ENCODE results near the gene GAS7. TPM values are rescaled to one million over a fixed set of nuclear protein-coding genes. Genes with fewer than 3 reads are reported as not detected.
A peak's percentile ranks its signal among the peaks of the same experiment; 100 is the strongest.

Gene GAS7
- total RNA-seq, 1 donor from 2014 or later, result 19.5 TPM

DNA sequence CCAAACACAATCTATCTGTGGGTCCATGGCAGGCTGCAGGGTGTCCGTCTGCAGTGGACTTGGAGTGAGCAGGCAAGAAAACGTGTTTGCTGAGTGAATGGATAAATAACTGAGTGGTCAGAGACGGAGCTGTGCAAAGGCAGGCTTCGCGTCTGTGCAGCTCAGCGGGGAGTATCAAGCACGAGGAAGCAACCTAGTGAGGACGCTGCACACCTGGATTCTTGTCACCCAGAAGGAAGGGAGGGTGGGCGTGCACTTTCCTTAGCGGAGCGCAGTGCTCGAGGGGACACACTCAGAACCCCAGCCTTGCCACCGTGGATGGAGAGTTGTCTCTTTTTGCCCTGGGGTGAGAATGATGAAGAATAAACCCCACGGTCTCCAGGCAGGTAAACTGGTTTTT is 291.8 kb downstream of the GAS7 start:
- no peak for TF ChIP-seq CTCF (conservative IDR thresholded peaks at IDR 0.05)
- H3K4me1 Mint-ChIP-seq (ENCODE audit: unreplicated experiment), result peaks cover 13% of the 10 kb centered on the region
- DNase-seq (ENCODE audit: extremely low spot score, unreplicated experiment), result no peak
- no peak overlapping the region for H3K4me3 Mint-ChIP-seq
- no peaks in the 10 kb centered on the region for H3K36me3 Mint-ChIP-seq
- H3K27ac Mint-ChIP-seq, result no peak overlapping the region
- H3K27me3 Mint-ChIP-seq, result peaks cover 9% of the 10 kb centered on the region
- H3K9me3 Mint-ChIP-seq, result no peaks in the 10 kb centered on the region

DNA sequence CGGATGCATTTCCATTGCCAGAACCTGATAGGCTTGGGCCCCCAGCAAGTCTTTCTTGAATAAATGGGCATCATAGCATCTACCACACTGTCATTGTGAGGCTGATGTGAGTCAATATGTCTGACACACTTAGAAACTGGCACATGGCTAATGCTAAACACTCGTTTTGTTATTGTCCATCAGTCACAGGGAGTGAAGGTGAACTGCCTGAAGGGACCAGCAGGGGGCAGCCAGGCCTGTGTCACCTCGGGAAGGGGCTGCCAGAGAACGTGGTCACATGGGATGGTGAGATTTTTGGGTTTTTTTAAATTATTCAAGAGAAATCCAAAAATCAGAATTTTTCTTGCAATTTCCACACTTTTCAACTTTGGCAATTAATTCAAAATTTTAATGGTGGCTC is 292.5 kb downstream of the GAS7 start:
- H3K4me1 Mint-ChIP-seq (ENCODE audit: unreplicated experiment), result peaks cover 18% of the 10 kb centered on the region
- H3K9me3 Mint-ChIP-seq, result no peaks in the 10 kb centered on the region
- H3K36me3 Mint-ChIP-seq, result no peaks in the 10 kb centered on the region
- no peak for DNase-seq (ENCODE audit: extremely low spot score, unreplicated experiment)
- no peak overlapping the region for H3K4me3 Mint-ChIP-seq
- TF ChIP-seq CTCF (conservative IDR thresholded peaks at IDR 0.05), result peak; percentile 76
- no peak overlapping the region for H3K27ac Mint-ChIP-seq
- H3K27me3 Mint-ChIP-seq, result peaks cover 14% of the 10 kb centered on the region

- no peaks in the 10 kb centered on the region for H3K9me3 Mint-ChIP-seq
- H3K4me3 Mint-ChIP-seq, result no peak within 1 kb of the TSS
- DNase-seq (ENCODE audit: extremely low spot score, unreplicated experiment), result no peak
- no peak within 1 kb of the TSS for H3K27ac Mint-ChIP-seq
- TF ChIP-seq CTCF (conservative IDR thresholded peaks at IDR 0.05), result no peak
- H3K36me3 Mint-ChIP-seq, result no peaks in the 10 kb centered on the region
- H3K27me3 Mint-ChIP-seq, result peaks cover 17% of the 10 kb centered on the region
- H3K4me1 Mint-ChIP-seq (ENCODE audit: unreplicated experiment), result peaks cover 27% of the 10 kb centered on the region
These were observed 293.4 kb downstream of the GAS7 start, which contains the start of gene RCVRN for GRCh38 chr17:9905078-9905415. RCVRN (minus strand) TSS chr17:9905271; CDS start chr17:9905180, 91 bp downstream.

DNA sequence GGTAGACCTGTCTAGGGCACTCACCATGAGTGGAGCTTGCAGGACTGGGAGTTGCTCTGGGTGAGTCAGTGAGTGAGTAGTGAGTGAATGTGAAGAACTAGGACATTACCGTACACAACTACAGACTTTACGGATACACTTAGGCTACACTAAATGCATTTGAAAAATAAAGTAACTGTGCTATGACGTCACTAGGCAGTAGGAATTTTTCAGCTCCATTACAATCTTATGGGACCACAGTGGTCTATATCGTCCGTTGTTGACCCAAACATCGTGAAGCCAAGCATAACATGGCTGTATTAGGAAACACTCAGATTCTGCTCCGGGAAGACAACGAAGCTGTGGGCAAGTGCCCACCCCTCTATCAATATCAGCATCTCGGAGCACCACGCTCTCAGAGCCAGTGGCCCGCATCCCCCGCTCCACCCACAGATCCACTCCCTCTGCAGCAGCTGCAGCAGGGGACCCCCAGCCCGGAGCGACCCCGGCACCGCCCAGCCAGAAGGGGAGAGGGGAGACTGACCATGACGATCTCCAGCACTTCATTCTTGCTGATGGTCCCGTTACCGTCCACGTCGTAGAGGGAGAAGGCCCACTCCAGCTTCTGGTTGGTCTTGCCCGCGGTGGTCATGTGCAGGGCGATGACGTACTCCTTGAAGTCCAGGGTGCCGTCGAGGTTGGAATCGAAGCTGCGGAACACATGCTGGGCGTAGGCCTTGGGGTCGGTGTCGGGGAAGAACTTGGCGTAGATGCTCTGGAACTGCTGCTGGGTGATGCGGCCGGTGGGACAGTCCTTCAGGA is 293.9 kb downstream of the GAS7 start:
- Mint-ChIP-seq H3K4me1 (ENCODE audit: unreplicated experiment) (peaks cover 28% of the 10 kb centered on the region), H3K36me3 (no peaks in the 10 kb centered on the region), H3K27me3 (peaks cover 19% of the 10 kb centered on the region)

GRCh38 chr17:9902120-9902519 is 296.3 kb downstream of the GAS7 start:
- peaks cover 22% of the 10 kb centered on the region for H3K4me1 Mint-ChIP-seq (ENCODE audit: unreplicated experiment)

More for the DNA sequence above, 293.9 kb downstream of the GAS7 start:
- TF ChIP-seq CTCF (conservative IDR thresholded peaks at IDR 0.05), result no peak
- Mint-ChIP-seq H3K4me3 (no peak overlapping the region), H3K9me3 (no peaks in the 10 kb centered on the region), H3K27ac (no peak overlapping the region)
- no peak for DNase-seq (ENCODE audit: extremely low spot score, unreplicated experiment)

More at GRCh38 chr17:9902120-9902519, 296.3 kb downstream of the GAS7 start:
- H3K27me3 Mint-ChIP-seq, result peaks cover 12% of the 10 kb centered on the region
- TF ChIP-seq CTCF (conservative IDR thresholded peaks at IDR 0.05), result no peak
- no peak overlapping the region for H3K4me3 Mint-ChIP-seq
- no peaks in the 10 kb centered on the region for H3K36me3 Mint-ChIP-seq
- no peaks in the 10 kb centered on the region for H3K9me3 Mint-ChIP-seq
- DNase-seq (ENCODE audit: extremely low spot score, unreplicated experiment), result no peak
- H3K27ac Mint-ChIP-seq, result no peak overlapping the region

All from type B pancreatic cell (in vitro differentiated cells).